IMR-90 (cell line): Measurements from ENCODE around the gene MED13. TPM values are rescaled to one million over a fixed set of nuclear protein-coding genes. Genes with fewer than 3 reads are reported as not detected.

Source experiments
- ATAC-seq: fragments of 200-7000 bp; cut with Tn5 transposase; 2 replicates; pipeline ENCODE4 v1.9.1; 2020; ENCODE audit warnings: low read depth, mild to moderate bottlenecking, moderate library complexity
- BruUV-seq: library from RNA; stranded (reverse); fragments of 400-500 nt; replicated peaks from 2 replicates; lab custom pipeline; 2021; lab: Mats Ljungman, UMichigan
- CTCF ChIA-PET: fragments of 300-600 bp; formaldehyde crosslinking; extraction: SDS; loops from one replicate; lab custom pipeline; 2021; ENCODE audit warnings: antibody characterized with exemption; lab: Yijun Ruan, JAX
- POLR2A ChIA-PET: fragments of 300-600 bp; sonication (Branson Sonifier 250); formaldehyde crosslinking; loops from one replicate; lab custom pipeline; 2022; ENCODE audit warnings: antibody characterized with exemption; ENCODE audit not compliant: unreplicated experiment; lab: Charles Lee
- DNase-seq: peaks from one replicate; pipeline ENCODE4 v3.0.0; 2013
- H2AFZ ChIP-seq: replicated peaks from 2 replicates; pipeline ENCODE3; 2013; ENCODE audit warnings: low read length, mild to moderate bottlenecking; ENCODE audit not compliant: poor library complexity
- H2AK5ac ChIP-seq: 2 replicates; pipeline ENCODE4 v1.6.1; 2013; ENCODE audit warnings: low read depth, low read length, inconsistent platforms
- H2AK9ac ChIP-seq: replicated peaks from 2 replicates; pipeline ENCODE3; 2013; ENCODE audit warnings: mild to moderate bottlenecking, low read depth, low read length, moderate library complexity; ENCODE audit not compliant: poor library complexity
- H2BK120ac ChIP-seq: 2 replicates; pipeline ENCODE4 v1.6.1; 2013; ENCODE audit warnings: low read depth, low read length, inconsistent platforms
- H2BK15ac ChIP-seq: 3 replicates; pipeline ENCODE4 v1.6.1; 2013; ENCODE audit warnings: low read depth, low read length, inconsistent platforms
- H2BK20ac ChIP-seq: 2 replicates; pipeline ENCODE4 v1.6.1; 2013; ENCODE audit warnings: low read depth, mild to moderate bottlenecking, inconsistent platforms, low read length, moderate library complexity
- H2BK5ac ChIP-seq: 2 replicates; pipeline ENCODE4 v1.6.1; 2013; ENCODE audit warnings: mild to moderate bottlenecking, low read depth, low read length, inconsistent platforms; ENCODE audit not compliant: poor library complexity, severe bottlenecking
- H3K14ac ChIP-seq: replicated peaks from 2 replicates; pipeline ENCODE4 v1.6.1; 2013; ENCODE audit warnings: low read depth, low read length, inconsistent platforms
- H3K18ac ChIP-seq: 2 replicates; pipeline ENCODE4 v1.6.1; 2013; ENCODE audit warnings: low read depth, low read length, control low read depth
- H3K23ac ChIP-seq: 2 replicates; pipeline ENCODE4 v1.6.1; 2013; ENCODE audit warnings: low read depth, low read length, inconsistent platforms
- H3K27ac ChIP-seq: 2 replicates; pipeline ENCODE4 v1.5.1; 2013; ENCODE audit warnings: mild to moderate bottlenecking, control low read depth, low read length; ENCODE audit not compliant: insufficient read depth
- H3K27me3 ChIP-seq: 2 replicates; pipeline ENCODE4 v1.6.1; 2013; ENCODE audit warnings: low read length; ENCODE audit not compliant: control insufficient read depth, insufficient read depth
- H3K36me3 ChIP-seq: 2 replicates; pipeline ENCODE4 v1.6.1; 2013; ENCODE audit warnings: low read length, mixed read lengths; ENCODE audit not compliant: control insufficient read depth, insufficient read depth
- H3K4ac ChIP-seq: 2 replicates; pipeline ENCODE4 v1.6.1; 2013; ENCODE audit warnings: low read depth, low read length, inconsistent platforms
- H3K4me1 ChIP-seq: 2 replicates; pipeline ENCODE4 v1.6.1; 2013; ENCODE audit warnings: low read length, mixed read lengths; ENCODE audit not compliant: control insufficient read depth, insufficient read depth
- H3K4me2 ChIP-seq: 2 replicates; pipeline ENCODE4 v1.6.1; 2013; ENCODE audit warnings: low read depth, mild to moderate bottlenecking, control low read depth, low read length, moderate library complexity
- H3K4me3 ChIP-seq: 2 replicates; pipeline ENCODE4 v1.5.1; 2013; ENCODE audit warnings: low read depth, mild to moderate bottlenecking, control low read depth, low read length, moderate library complexity; ENCODE audit not compliant: insufficient read depth
- H3K56ac ChIP-seq: 2 replicates; pipeline ENCODE4 v1.6.1; 2013; ENCODE audit warnings: low read length, inconsistent platforms; ENCODE audit not compliant: insufficient read depth; ENCODE audit errors: extremely low read depth
- H3K79me1 ChIP-seq, 2 experiments: 2 replicates each; pipeline ENCODE4 v1.6.1; 2013; ENCODE audit warnings: low read length in 2 of 2, inconsistent platforms in 1 of 2, low read depth in 1 of 2
- H3K9ac ChIP-seq: 2 replicates; pipeline ENCODE4 v1.6.1; 2013; ENCODE audit warnings: low read depth, low read length, control low read depth
- H3K9me1 ChIP-seq: 2 replicates; pipeline ENCODE4 v1.6.1; 2013; ENCODE audit warnings: low read length, inconsistent platforms; ENCODE audit not compliant: insufficient read depth
- H3K9me3 ChIP-seq: 2 replicates; pipeline ENCODE4 v1.6.1; 2013; ENCODE audit warnings: low read length; ENCODE audit not compliant: control insufficient read depth, insufficient read depth
- H4K20me1 ChIP-seq: 2 replicates; pipeline ENCODE4 v1.6.1; 2013; ENCODE audit warnings: low read length, inconsistent platforms; ENCODE audit not compliant: insufficient read depth
- H4K5ac ChIP-seq: 2 replicates; pipeline ENCODE4 v1.6.1; 2013; ENCODE audit warnings: mild to moderate bottlenecking, low read depth, low read length, control low read depth
- H4K8ac ChIP-seq, 2 experiments: 2 replicates each; pipeline ENCODE4 v1.6.1; 2013; ENCODE audit warnings: low read depth in 2 of 2, low read length in 2 of 2, control low read depth in 1 of 2, inconsistent platforms in 1 of 2
- H4K91ac ChIP-seq: 2 replicates; pipeline ENCODE4 v1.6.1; 2013; ENCODE audit warnings: low read depth, low read length, inconsistent platforms; ENCODE audit not compliant: insufficient read depth
- BHLHE40 ChIP-seq: fragments of 150-350 bp; IDR thresholded peaks from 2 replicates; pipeline ENCODE4 v1.6.1; 2016; ENCODE audit warnings: mild to moderate bottlenecking, low read depth, low read length
- FOS ChIP-seq: fragments of 150-350 bp; IDR thresholded peaks from 2 replicates; pipeline ENCODE4 v1.6.1; 2016; ENCODE audit warnings: low read depth, low read length
- MAFK ChIP-seq: IDR thresholded peaks from 2 replicates; pipeline ENCODE4 v1.6.1; 2012; ENCODE audit warnings: low read depth, low read length, improper control_type of control experiment
- POLR2A ChIP-seq: IDR thresholded peaks from 2 replicates; pipeline ENCODE4 v1.6.1; 2012; ENCODE audit warnings: mild to moderate bottlenecking, low read depth, low read length
- RAD21 ChIP-seq: IDR thresholded peaks from 2 replicates; pipeline ENCODE4 v1.6.1; 2012; ENCODE audit warnings: low read length, improper control_type of control experiment
- RCOR1 ChIP-seq: IDR thresholded peaks from 2 replicates; pipeline ENCODE4 v1.6.1; 2012; ENCODE audit warnings: mild to moderate bottlenecking, low read length, improper control_type of control experiment; ENCODE audit not compliant: insufficient replicate concordance
- WGBS, 2 experiments: methylation state at CpG; one replicate each; pipeline versions ENCODE4 v1.1.5 to v1.1.7; 2013; ENCODE audit warnings: missing lambda C conversion rate in 2 of 2; ENCODE audit not compliant: insufficient read length in 1 of 2; ENCODE audit errors: extremely low coverage in 2 of 2; 5-methylcytosine and 5-hydroxymethylcytosine counted together
- dilution Hi-C: fragments of 300-500 bp; cut with HindIII; formaldehyde crosslinking; loops from one replicate; pipeline ENCODE4 v1.14.3; 2018; ENCODE audit warnings: low sequenced_read_pairs; ENCODE audit not compliant: unreplicated experiment
- in situ Hi-C: fragments of 300-500 bp; cut with MboI; formaldehyde crosslinking; loops from 3 replicates; pipeline ENCODE4 v1.14.3; 2019; ENCODE audit warnings: low sequenced_read_pairs, inconsistent platforms, mixed read lengths
- intact Hi-C: fragments of 100-400 bp; cut with micrococcal nuclease; formaldehyde crosslinking; loops from 2 replicates; pipeline ENCODE4 v1.10.0; 2022
- polyA plus RNA-seq, 3 experiments: library from polyadenylated mRNA; depleted of rRNA; stranded (reverse); fragments of >200 nt; gene quantifications; 2 replicates each; pipeline ENCODE4 v1.2.3, GENCODE V29; 2012; ENCODE audit warnings: low replicate concordance in 1 of 3
- total RNA-seq: library from RNA; depleted of rRNA; stranded (reverse); fragments of >200 nt; gene quantifications from 2 replicates; pipeline ENCODE4 v1.2.3, GENCODE V29; 2012
- TF ChIP-seq, protein P1 (sequence below): conservative IDR thresholded peaks from 2 replicates; pipeline ENCODE4 v1.5.1; 2012; ENCODE audit warnings: mild to moderate bottlenecking, low read depth, low read length, improper control_type of control experiment
- TF ChIP-seq, protein P2 (sequence below): fragments of 150-350 bp; IDR thresholded peaks from 2 replicates; pipeline ENCODE4 v1.6.1; 2017; ENCODE audit warnings: mild to moderate bottlenecking, antibody characterized with exemption, low read length, low read depth

MED13 gene
- total and polyA plus RNA-seq, 2 of the 4 experiments (the other 2 are of a cell fraction), result 9.7 to 67.2 TPM

DNA sequence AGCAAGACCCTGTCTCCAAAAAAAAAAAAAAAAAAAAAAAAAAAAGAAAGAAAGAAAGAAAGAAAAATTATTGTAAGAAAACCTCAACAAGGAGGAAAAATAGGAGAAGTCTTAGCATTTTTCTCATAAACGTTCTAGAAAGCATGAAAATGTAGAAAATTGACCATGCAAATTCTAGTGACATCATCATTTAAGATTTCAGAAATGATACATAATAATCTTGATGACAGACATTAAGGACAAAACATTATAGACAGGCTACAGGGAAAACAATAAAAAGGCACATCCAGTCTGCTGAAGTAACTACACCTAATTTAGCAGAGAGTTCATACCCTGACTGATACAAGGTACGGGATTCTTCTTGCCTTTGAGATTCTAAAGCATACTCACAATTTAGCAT, 21.9 kb downstream of the MED13 start:
- Histone ChIP-seq H3K79me1 (peaks cover 28 to 64% of the 10 kb centered on the region in 2 experiments), H2AFZ (no peak overlapping the region), H3K9me3 (no peaks in the 10 kb centered on the region), H3K23ac (no peak overlapping the region), H2BK15ac (no peak overlapping the region), H4K91ac (no peak overlapping the region), H4K8ac (no peak overlapping the region), H3K27ac (no peak overlapping the region), H2BK120ac (no peak overlapping the region), H2BK20ac (no peak overlapping the region), H3K56ac (no peak overlapping the region), H3K4ac (no peak overlapping the region), H3K36me3 (peaks cover 26% of the 10 kb centered on the region), H3K9ac (no peak overlapping the region), H3K4me3 (no peak overlapping the region), H2AK9ac (no peak overlapping the region), H3K18ac (no peak overlapping the region), H2BK5ac (no peak overlapping the region), H3K9me1 (peaks cover 6% of the 10 kb centered on the region; the same call in 1 of the 2 replicates), H4K5ac (no peak overlapping the region), H2AK5ac (no peak overlapping the region), H3K4me1 (no peaks in the 10 kb centered on the region), H3K4me2 (no peak overlapping the region), H3K27me3 (no peaks in the 10 kb centered on the region), H4K20me1 (peaks cover 41% of the 10 kb centered on the region), H3K14ac (no peak overlapping the region)
- intact Hi-C loops, result no loop called here
- no peak for TF ChIP-seq POLR2A
- TF ChIP-seq BHLHE40, result no peak
- TF ChIP-seq MAFK, result no peak
- TF ChIP-seq, protein P1, sequence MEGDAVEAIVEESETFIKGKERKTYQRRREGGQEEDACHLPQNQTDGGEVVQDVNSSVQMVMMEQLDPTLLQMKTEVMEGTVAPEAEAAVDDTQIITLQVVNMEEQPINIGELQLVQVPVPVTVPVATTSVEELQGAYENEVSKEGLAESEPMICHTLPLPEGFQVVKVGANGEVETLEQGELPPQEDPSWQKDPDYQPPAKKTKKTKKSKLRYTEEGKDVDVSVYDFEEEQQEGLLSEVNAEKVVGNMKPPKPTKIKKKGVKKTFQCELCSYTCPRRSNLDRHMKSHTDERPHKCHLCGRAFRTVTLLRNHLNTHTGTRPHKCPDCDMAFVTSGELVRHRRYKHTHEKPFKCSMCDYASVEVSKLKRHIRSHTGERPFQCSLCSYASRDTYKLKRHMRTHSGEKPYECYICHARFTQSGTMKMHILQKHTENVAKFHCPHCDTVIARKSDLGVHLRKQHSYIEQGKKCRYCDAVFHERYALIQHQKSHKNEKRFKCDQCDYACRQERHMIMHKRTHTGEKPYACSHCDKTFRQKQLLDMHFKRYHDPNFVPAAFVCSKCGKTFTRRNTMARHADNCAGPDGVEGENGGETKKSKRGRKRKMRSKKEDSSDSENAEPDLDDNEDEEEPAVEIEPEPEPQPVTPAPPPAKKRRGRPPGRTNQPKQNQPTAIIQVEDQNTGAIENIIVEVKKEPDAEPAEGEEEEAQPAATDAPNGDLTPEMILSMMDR, result no peak
- TF ChIP-seq FOS, result no peak
- TF ChIP-seq RAD21, result no peak
- no peak for TF ChIP-seq RCOR1
- TF ChIP-seq, protein P2, sequence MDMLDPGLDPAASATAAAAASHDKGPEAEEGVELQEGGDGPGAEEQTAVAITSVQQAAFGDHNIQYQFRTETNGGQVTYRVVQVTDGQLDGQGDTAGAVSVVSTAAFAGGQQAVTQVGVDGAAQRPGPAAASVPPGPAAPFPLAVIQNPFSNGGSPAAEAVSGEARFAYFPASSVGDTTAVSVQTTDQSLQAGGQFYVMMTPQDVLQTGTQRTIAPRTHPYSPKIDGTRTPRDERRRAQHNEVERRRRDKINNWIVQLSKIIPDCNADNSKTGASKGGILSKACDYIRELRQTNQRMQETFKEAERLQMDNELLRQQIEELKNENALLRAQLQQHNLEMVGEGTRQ, result no peak
- no CpG with 5 or more reads among the region's 2 CpGs for WGBS, 2 experiments
- dilution Hi-C loops, result no loop called here
- in situ Hi-C loops, result no loop called here
- DNase-seq (no peak), ATAC-seq (no peak)
- no TSS peak for BruUV-seq
- POLR2A ChIA-PET, result no interaction called here
- CTCF ChIA-PET, result no interaction called here
